ENCODE results near the gene C7. TPM values are rescaled to one million over a fixed set of nuclear protein-coding genes. Genes with fewer than 3 reads are reported as not detected.

Gene C7
- total and polyA plus RNA-seq, 11 donors = 69.5 to 346 (median 89.2) TPM

DNA sequence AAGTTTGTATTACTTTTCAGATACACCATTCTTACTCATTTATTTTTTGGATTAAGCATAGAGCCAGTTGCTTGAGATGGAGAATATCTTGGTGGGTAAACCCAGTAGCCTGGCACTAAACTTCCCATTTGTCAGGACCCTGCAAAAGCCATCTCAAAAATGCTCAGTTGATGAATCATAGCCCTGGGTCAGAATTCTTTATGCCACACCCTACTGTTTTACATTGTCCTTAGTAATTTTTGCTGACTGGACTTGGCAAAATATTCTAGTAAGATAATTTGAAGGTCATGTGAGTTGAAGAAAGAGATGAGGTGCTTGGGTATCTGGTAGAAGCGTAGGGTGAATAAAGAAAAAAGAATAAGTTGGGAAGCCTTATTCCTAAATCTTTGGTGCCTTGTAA lies 50.7 kb downstream of the C7 start:
- no peak for ATAC-seq
- H3K27me3 ChIP-seq = no peaks in the 10 kb centered on the region
- H3K9me3 ChIP-seq = peaks cover 0 to 16% (median 0%) of the 10 kb centered on the region in 12 donors
- no peak for TF ChIP-seq POLR2A (IDR thresholded peaks at IDR 0.05)
- peaks cover 0 to 81% (median 5%) of the 10 kb centered on the region in 9 donors for H3K36me3 ChIP-seq
- WGBS, 4 donors = 92 to 94% (median 93%) methylated on average over 1 of the region's 1 CpG
- no peaks in the 10 kb centered on the region for H3K4me1 ChIP-seq
- H3K27ac ChIP-seq = no peak overlapping the region
- intact Hi-C loops (cut with DNase I) = loop anchor here in 1 of 10 donors (5.0 kb wide), 1 partner anchor 58 kb away; no protein-coding TSS in a partner anchor
- no peak for DNase-seq
- H3K4me3 ChIP-seq = no peak overlapping the region

DNA sequence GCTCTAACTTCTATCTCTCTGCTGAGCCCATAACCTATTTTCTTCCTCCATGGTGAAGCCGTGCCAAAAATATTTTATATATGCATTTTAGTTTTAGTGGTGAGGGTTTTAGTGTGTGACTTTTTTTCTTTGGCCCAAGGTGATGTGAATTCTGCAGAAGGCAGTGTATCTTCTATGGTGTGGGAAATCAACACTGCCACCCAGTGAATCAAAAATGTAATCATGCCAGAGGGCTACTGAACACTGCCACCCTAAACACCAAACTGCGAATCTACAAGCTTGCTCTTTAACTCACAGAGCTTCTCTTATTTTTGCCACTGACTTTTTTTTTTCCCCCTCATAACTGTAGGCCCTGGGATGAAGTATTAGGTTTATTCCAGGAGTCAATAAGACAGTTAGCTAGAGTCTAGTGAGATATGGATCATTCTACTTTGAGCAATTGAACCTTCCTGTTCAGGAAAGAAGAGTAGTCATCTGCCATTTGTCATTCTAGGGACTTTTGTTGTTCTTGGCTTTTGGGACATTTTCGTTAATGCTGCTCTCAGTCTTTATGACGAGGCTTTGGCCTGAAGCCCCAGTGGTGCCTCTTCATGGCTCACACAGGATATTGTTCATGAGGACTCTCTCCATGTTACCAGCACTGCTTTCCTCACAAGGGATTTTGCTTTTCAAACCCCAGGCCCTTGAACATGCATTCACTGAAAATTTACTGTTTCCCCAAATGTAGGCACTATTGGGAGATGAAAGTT lies 53.1 kb downstream of the C7 start:
- Histone ChIP-seq H3K27me3 (no peaks in the 10 kb centered on the region), H3K4me1 (no peaks in the 10 kb centered on the region), H3K36me3 (peaks cover 0 to 69% (median 5%) of the 10 kb centered on the region in 9 donors), H3K4me3 (no peak overlapping the region), H3K9me3 (peaks cover 0 to 17% (median 0%) of the 10 kb centered on the region in 12 donors), H3K27ac (no peak overlapping the region)
- DNase-seq = no peak
- WGBS, 4 donors = 70 to 83% (median 81%) methylated on average over 4 of the region's 4 CpGs
- TF ChIP-seq, protein P1, sequence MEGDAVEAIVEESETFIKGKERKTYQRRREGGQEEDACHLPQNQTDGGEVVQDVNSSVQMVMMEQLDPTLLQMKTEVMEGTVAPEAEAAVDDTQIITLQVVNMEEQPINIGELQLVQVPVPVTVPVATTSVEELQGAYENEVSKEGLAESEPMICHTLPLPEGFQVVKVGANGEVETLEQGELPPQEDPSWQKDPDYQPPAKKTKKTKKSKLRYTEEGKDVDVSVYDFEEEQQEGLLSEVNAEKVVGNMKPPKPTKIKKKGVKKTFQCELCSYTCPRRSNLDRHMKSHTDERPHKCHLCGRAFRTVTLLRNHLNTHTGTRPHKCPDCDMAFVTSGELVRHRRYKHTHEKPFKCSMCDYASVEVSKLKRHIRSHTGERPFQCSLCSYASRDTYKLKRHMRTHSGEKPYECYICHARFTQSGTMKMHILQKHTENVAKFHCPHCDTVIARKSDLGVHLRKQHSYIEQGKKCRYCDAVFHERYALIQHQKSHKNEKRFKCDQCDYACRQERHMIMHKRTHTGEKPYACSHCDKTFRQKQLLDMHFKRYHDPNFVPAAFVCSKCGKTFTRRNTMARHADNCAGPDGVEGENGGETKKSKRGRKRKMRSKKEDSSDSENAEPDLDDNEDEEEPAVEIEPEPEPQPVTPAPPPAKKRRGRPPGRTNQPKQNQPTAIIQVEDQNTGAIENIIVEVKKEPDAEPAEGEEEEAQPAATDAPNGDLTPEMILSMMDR (IDR thresholded peaks at IDR 0.05) = peak in 4 of 12 donors; percentile 9 to 30 (median 14)
- TF ChIP-seq POLR2A (IDR thresholded peaks at IDR 0.05) = no peak
- intact Hi-C loops (cut with DNase I) = loop anchor here in 1 of 10 donors (5.0 kb wide), 1 partner anchor 60 kb away; no protein-coding TSS in a partner anchor
- ATAC-seq = peak in 2 of 4 donors; percentile 44 to 45

DNA sequence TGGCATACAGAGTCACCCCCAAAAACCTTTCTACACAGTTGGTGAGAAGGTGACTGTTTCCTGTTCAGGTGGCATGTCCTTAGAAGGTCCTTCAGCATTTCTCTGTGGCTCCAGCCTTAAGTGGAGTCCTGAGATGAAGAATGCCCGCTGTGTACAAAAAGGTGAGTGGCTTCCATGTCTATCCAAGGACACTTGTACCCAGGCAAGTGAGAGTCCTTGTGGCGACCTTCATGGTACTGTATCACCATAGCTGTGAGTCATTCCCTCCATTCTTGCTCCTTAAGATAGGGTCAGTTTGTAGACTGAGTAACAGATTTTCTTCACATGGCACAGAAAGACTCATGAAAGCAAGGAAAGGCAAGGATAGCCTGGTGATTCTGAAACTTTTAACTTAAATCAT lies 63.1 kb downstream of the C7 start:
- no peak for DNase-seq
- no peaks in the 10 kb centered on the region for H3K4me1 ChIP-seq
- intact Hi-C loops (cut with DNase I) = no loop called here
- 91 to 98% (median 95%) methylated on average over 2 of the region's 2 CpGs for WGBS, 4 donors
- TF ChIP-seq, protein P1 (IDR thresholded peaks at IDR 0.05) = no peak
- TF ChIP-seq POLR2A (IDR thresholded peaks at IDR 0.05) = no peak
- H3K27ac ChIP-seq = no peak overlapping the region
- peaks cover 0 to 26% (median 0%) of the 10 kb centered on the region in 9 donors for H3K36me3 ChIP-seq
- ATAC-seq = no peak
- no peak overlapping the region for H3K4me3 ChIP-seq
- H3K9me3 ChIP-seq = peaks cover 0 to 7% (median 0%) of the 10 kb centered on the region in 12 donors
- no peaks in the 10 kb centered on the region for H3K27me3 ChIP-seq

DNA sequence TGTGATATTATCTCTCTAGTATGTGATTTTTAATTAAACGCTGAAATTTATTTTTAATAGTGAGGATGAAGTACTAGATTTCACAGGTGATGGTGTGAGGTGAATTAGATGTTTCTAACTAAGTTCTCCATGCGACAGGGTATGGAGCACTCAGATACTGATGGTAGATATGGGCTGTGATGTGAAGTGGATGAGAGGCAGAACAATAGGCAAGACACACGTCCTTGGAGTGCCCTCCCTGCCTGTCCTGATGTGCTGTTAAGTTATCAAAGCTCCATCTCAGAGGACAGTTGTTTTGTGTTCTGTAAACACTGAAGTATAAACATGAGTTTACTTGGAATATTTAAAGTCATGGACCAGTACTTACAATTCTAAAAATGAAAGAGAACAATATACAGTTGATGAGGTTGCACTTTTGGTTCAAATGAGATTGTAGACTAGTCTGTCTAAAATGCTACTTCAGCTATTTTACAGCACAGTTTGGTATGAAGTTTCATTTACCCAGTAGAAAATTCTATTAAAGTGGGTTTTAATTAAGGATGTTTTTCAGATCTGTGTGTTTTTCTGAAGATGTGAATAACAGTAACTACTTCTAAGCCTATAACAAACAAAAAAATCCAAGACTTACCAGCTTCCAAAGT lies 64.2 kb downstream of the C7 start:
- no peaks in the 10 kb centered on the region for H3K4me1 ChIP-seq
- peaks cover 0 to 25% (median 0%) of the 10 kb centered on the region in 9 donors for H3K36me3 ChIP-seq
- ATAC-seq (no peak), DNase-seq (no peak)
- 67 to 75% (median 72%) methylated on average over 3 of the region's 3 CpGs for WGBS, 4 donors
- intact Hi-C loops (cut with DNase I) = no loop called here
- no peaks in the 10 kb centered on the region for H3K9me3 ChIP-seq
- no peak overlapping the region for H3K4me3 ChIP-seq
- no peak overlapping the region for H3K27ac ChIP-seq
- no peaks in the 10 kb centered on the region for H3K27me3 ChIP-seq
- no peak for TF ChIP-seq POLR2A (IDR thresholded peaks at IDR 0.05)
- TF ChIP-seq, protein P1 (IDR thresholded peaks at IDR 0.05) = no peak
